ENCODE data around the gene WNT4. TPM values are rescaled to one million over a fixed set of nuclear protein-coding genes. Genes with fewer than 3 reads are reported as not detected.

The WNT4 gene
- total and polyA plus RNA-seq, 2 donors (not counting 1 experiment from before 2014, with no cell fraction given): not detected

GRCh38 chr1:22075718-22076117 is 67.2 kb downstream of the WNT4 start:
- Histone ChIP-seq H3K4me2 (replicated peaks; ENCODE audit: low read depth, low read length, poor library complexity, severe bottlenecking) (peak overlapping the region; percentile 61), H2AFZ (ENCODE audit: insufficient read depth, low read depth, low read length, poor library complexity, severe bottlenecking) (no peak overlapping the region), H4K20me1 (ENCODE audit: control insufficient read depth, insufficient read depth, low read length, poor library complexity, severe bottlenecking) (peaks cover 99% of the 10 kb centered on the region), H3K79me2 (ENCODE audit: control insufficient read depth, insufficient read depth, low read length) (peaks cover 100% of the 10 kb centered on the region), H3K4me1 (ENCODE audit: control insufficient read depth in 2 of 2, insufficient read depth in 2 of 2, low read length in 2 of 2) (peaks cover 64 to 72% of the 10 kb centered on the region in 2 donors), H3K9ac (ENCODE audit: low read length) (peak overlapping the region; percentile 19), H3K36me3 (replicated peaks in 1 of 2; ENCODE audit: control extremely low read depth in 1 of 2, control insufficient read depth in 1 of 2, extremely low read depth in 1 of 2, insufficient read depth in 2 of 2, low read length in 1 of 2) (peaks cover 15 to 47% of the 10 kb centered on the region in 2 experiments), H3K27me3 (replicated peaks in 1 of 4; ENCODE audit: control extremely low read depth in 1 of 4, control insufficient read depth in 3 of 4, insufficient read depth in 4 of 4, low read length in 3 of 4) (no peaks in the 10 kb centered on the region), H3K4me3 (ENCODE audit: control extremely low read depth in 1 of 5, extremely low read depth in 1 of 5, insufficient read depth in 1 of 5, low read depth in 2 of 5, low read length in 4 of 5) (peak overlapping the region in 3 of 5 experiments; percentile 13 to 26 (median 20)), H3K27ac (ENCODE audit: low read length in 2 of 2) (peak overlapping the region; percentile 44 to 67), H3K9me3 (ENCODE audit: control extremely low read depth in 1 of 3, control insufficient read depth in 2 of 3, insufficient read depth in 1 of 3, low read length in 2 of 3) (peaks cover 0 to 5% (median 0%) of the 10 kb centered on the region in 3 donors)
- no CpG with 5 or more reads among the region's 2 CpGs for WGBS (ENCODE audit: insufficient coverage)
- H3K4me3 Mint-ChIP-seq: peak overlapping the region; percentile 76
- TF ChIP-seq EZH2 (IDR thresholded peaks at IDR 0.05; ENCODE audit: borderline replicate concordance, insufficient read depth, low read depth, low read length, poor library complexity, severe bottlenecking): no peak
- ChIA-PET POLR2A (interaction anchor here (2.5 kb wide), 1 partner anchor 22 kb away, joined by 10 read pairs; the partner anchor contains the start of gene CDC42), CTCF (interaction anchor here (0.7 kb wide), 1 partner anchor 23 kb away, joined by 3 read pairs; the partner anchor contains the start of gene CDC42)
- H3K9me3 Mint-ChIP-seq (ENCODE audit: insufficient read depth): no peaks in the 10 kb centered on the region
- peak; percentile 45 for ATAC-seq (ENCODE audit: low read depth)
- H3K27me3 Mint-ChIP-seq: no peaks in the 10 kb centered on the region
- intact Hi-C loops (cut with micrococcal nuclease): loop anchor here (2.0 kb wide), 2 partner anchors 13 to 19 kb away; no protein-coding TSS in a partner anchor
- peak; percentile 44 for DNase-seq
- H3K27ac Mint-ChIP-seq: peak overlapping the region; percentile 33
- peaks cover 83% of the 10 kb centered on the region for H3K4me1 Mint-ChIP-seq

GRCh38 chr1:22074803-22075202 is 68.1 kb downstream of the WNT4 start:
- intact Hi-C loops (cut with micrococcal nuclease): loop anchor here (2.0 kb wide), 2 partner anchors 14 to 18 kb away; no protein-coding TSS in a partner anchor

More at GRCh38 chr1:22074803-22075202, 68.1 kb downstream of the WNT4 start:
- POLR2A ChIA-PET: interaction anchor here (2.5 kb wide), 1 partner anchor 21 kb away, joined by 10 read pairs; the partner anchor contains the start of gene CDC42
- peak overlapping the region; percentile 19 for H3K9ac ChIP-seq (ENCODE audit: low read length)
- H3K4me3 Mint-ChIP-seq: peak overlapping the region; percentile 51
- CTCF ChIA-PET: interaction anchor here (0.8 kb wide), 1 partner anchor 54 kb away, joined by 3 read pairs; no protein-coding TSS in a partner anchor
- WGBS (ENCODE audit: insufficient coverage): no CpG with 5 or more reads among the region's 1 CpG
- H3K27me3 Mint-ChIP-seq: no peaks in the 10 kb centered on the region
- H3K4me2 ChIP-seq (replicated peaks; ENCODE audit: low read depth, low read length, poor library complexity, severe bottlenecking): peak overlapping the region; percentile 61
- TF ChIP-seq EZH2 (IDR thresholded peaks at IDR 0.05; ENCODE audit: borderline replicate concordance, insufficient read depth, low read depth, low read length, poor library complexity, severe bottlenecking): no peak
- no peak for TF ChIP-seq CTCF (IDR thresholded peaks at IDR 0.05)
- peak overlapping the region; percentile 68 for H3K27ac Mint-ChIP-seq
- peaks cover 11 to 41% of the 10 kb centered on the region in 2 experiments for H3K36me3 ChIP-seq (replicated peaks in 1 of 2; ENCODE audit: control extremely low read depth in 1 of 2, control insufficient read depth in 1 of 2, extremely low read depth in 1 of 2, insufficient read depth in 2 of 2, low read length in 1 of 2)
- H3K4me1 Mint-ChIP-seq: peaks cover 79% of the 10 kb centered on the region
- no peaks in the 10 kb centered on the region for H3K9me3 Mint-ChIP-seq (ENCODE audit: insufficient read depth)
- peaks cover 100% of the 10 kb centered on the region for H3K79me2 ChIP-seq (ENCODE audit: control insufficient read depth, insufficient read depth, low read length)
- peaks cover 99% of the 10 kb centered on the region for H4K20me1 ChIP-seq (ENCODE audit: control insufficient read depth, insufficient read depth, low read length, poor library complexity, severe bottlenecking)
- peak overlapping the region; percentile 35 to 67 for H3K27ac ChIP-seq (ENCODE audit: low read length in 2 of 2)
- peaks cover 63 to 67% of the 10 kb centered on the region in 2 donors for H3K4me1 ChIP-seq (ENCODE audit: control insufficient read depth in 2 of 2, insufficient read depth in 2 of 2, low read length in 2 of 2)
- H3K9me3 ChIP-seq (ENCODE audit: control extremely low read depth in 1 of 3, control insufficient read depth in 2 of 3, insufficient read depth in 1 of 3, low read length in 2 of 3): peaks cover 0 to 10% (median 0%) of the 10 kb centered on the region in 3 donors
- DNase-seq (no peak), ATAC-seq (ENCODE audit: low read depth) (no peak)
- peak overlapping the region in 1 of 5 experiments; percentile 26 for H3K4me3 ChIP-seq (ENCODE audit: control extremely low read depth in 1 of 5, extremely low read depth in 1 of 5, insufficient read depth in 1 of 5, low read depth in 2 of 5, low read length in 4 of 5)
- H2AFZ ChIP-seq (ENCODE audit: insufficient read depth, low read depth, low read length, poor library complexity, severe bottlenecking): no peak overlapping the region
- H3K27me3 ChIP-seq (replicated peaks in 1 of 4; ENCODE audit: control extremely low read depth in 1 of 4, control insufficient read depth in 3 of 4, insufficient read depth in 4 of 4, low read length in 3 of 4): no peaks in the 10 kb centered on the region
